ENCODE data around the gene KRT6B. TPM values are rescaled to one million over a fixed set of nuclear protein-coding genes. Genes with fewer than 3 reads are reported as not detected.

KRT6B gene
- total and polyA plus RNA-seq, 8 donors = 0.08 to 3.6 (median 0.22) TPM; not detected in 2

- WGBS, 2 donors = 75 to 78% methylated on average over 11 of the region's 11 CpGs
- Histone ChIP-seq H3K9me3 (no peaks in the 10 kb centered on the region), H3K27ac (no peak overlapping the region), H3K4me3 (no peak overlapping the region), H3K4me1 (no peaks in the 10 kb centered on the region), H3K36me3 (no peaks in the 10 kb centered on the region), H3K27me3 (no peaks in the 10 kb centered on the region)
- no peak for TF ChIP-seq CTCF (IDR thresholded peaks at IDR 0.05)
- no peak for DNase-seq
- no peak for FAIRE-seq
- intact Hi-C loops (cut with DNase I) = no loop called here
- peak in 1 of 4 donors; percentile 36 for ATAC-seq
Measured at GRCh38 chr12:52423661-52424500, 28.1 kb downstream of the KRT6B start.

- 66 to 69% methylated on average over 6 of the region's 6 CpGs for WGBS, 2 donors
- no peak overlapping the region for H3K27ac ChIP-seq
- ATAC-seq = peak in 1 of 4 donors; percentile 44
- no peaks in the 10 kb centered on the region for H3K27me3 ChIP-seq
- no peaks in the 10 kb centered on the region for H3K9me3 ChIP-seq
- TF ChIP-seq CTCF (IDR thresholded peaks at IDR 0.05) = no peak
- no peak overlapping the region for H3K4me3 ChIP-seq
- H3K36me3 ChIP-seq = no peaks in the 10 kb centered on the region
- intact Hi-C loops (cut with DNase I) = no loop called here
- no peak for FAIRE-seq
- no peaks in the 10 kb centered on the region for H3K4me1 ChIP-seq
- no peak for DNase-seq
Measured at GRCh38 chr12:52423035-52423434, 28.9 kb downstream of the KRT6B start.

- WGBS, 2 donors = 53% methylated on average over 1 of the region's 1 CpG
- no peak for FAIRE-seq
- H3K36me3 ChIP-seq = no peaks in the 10 kb centered on the region
Measured at GRCh38 chr12:52419656-52420055, 32.3 kb downstream of the KRT6B start.

GRCh38 chr12:52418576-52419110 is 33.3 kb downstream of the KRT6B start:
- Histone ChIP-seq H3K4me3 (no peak overlapping the region), H3K27me3 (no peaks in the 10 kb centered on the region), H3K36me3 (no peaks in the 10 kb centered on the region), H3K27ac (no peak overlapping the region), H3K4me1 (no peaks in the 10 kb centered on the region), H3K9me3 (no peaks in the 10 kb centered on the region)
- no peak for ATAC-seq
- intact Hi-C loops (cut with DNase I) = no loop called here
- 74 to 85% methylated on average over 4 of the region's 4 CpGs for WGBS, 2 donors
- no peak for FAIRE-seq
- no peak for DNase-seq
- TF ChIP-seq CTCF (IDR thresholded peaks at IDR 0.05) = no peak

More at GRCh38 chr12:52419656-52420055, 32.3 kb downstream of the KRT6B start:
- Histone ChIP-seq H3K9me3 (no peaks in the 10 kb centered on the region), H3K4me1 (no peaks in the 10 kb centered on the region), H3K27ac (no peak overlapping the region), H3K4me3 (no peak overlapping the region), H3K27me3 (no peaks in the 10 kb centered on the region)
- ATAC-seq (no peak), DNase-seq (no peak)
- TF ChIP-seq CTCF (IDR thresholded peaks at IDR 0.05) = no peak
- intact Hi-C loops (cut with DNase I) = no loop called here

- intact Hi-C loops (cut with DNase I) = no loop called here
- no peaks in the 10 kb centered on the region for H3K9me3 ChIP-seq
- FAIRE-seq (no peak), DNase-seq (no peak), ATAC-seq (no peak)
- TF ChIP-seq CTCF (IDR thresholded peaks at IDR 0.05) = no peak
- no peak overlapping the region for H3K27ac ChIP-seq
- no peaks in the 10 kb centered on the region for H3K27me3 ChIP-seq
- 74 to 77% methylated on average over 2 of the region's 2 CpGs for WGBS, 2 donors
- H3K4me3 ChIP-seq = no peak overlapping the region
- no peaks in the 10 kb centered on the region for H3K4me1 ChIP-seq
- H3K36me3 ChIP-seq = no peaks in the 10 kb centered on the region
Measured at GRCh38 chr12:52417740-52418139, 34.2 kb downstream of the KRT6B start.
